HCT116 (cell line): Measurements from ENCODE around the gene SLC5A4. TPM values are rescaled to one million over a fixed set of nuclear protein-coding genes. Genes with fewer than 3 reads are reported as not detected.

Source experiments
- ATAC-seq: fragments of 200-7000 bp; cut with Tn5 transposase; 2 replicates; pipeline ENCODE4 v1.9.1; 2020; ENCODE audit warnings: mild to moderate bottlenecking, moderate library complexity
- BruUV-seq: library from RNA; stranded (reverse); fragments of 400-500 nt; replicated peaks from 2 replicates; lab custom pipeline; 2021; lab: Mats Ljungman, UMichigan
- CTCF ChIA-PET: fragments of 300-600 bp; sonication (Branson Sonifier 250); formaldehyde crosslinking; loops from one replicate; lab custom pipeline; 2021; ENCODE audit warnings: antibody characterized with exemption; lab: Charles Lee
- POLR2A ChIA-PET: fragments of 300-600, 350-600 bp; sonication (Branson Sonifier 250); formaldehyde crosslinking; loops from one replicate; lab custom pipeline; 2021; ENCODE audit warnings: antibody characterized with exemption; lab: Charles Lee
- RAD21 ChIA-PET, 2 experiments: fragments of 300-600 bp; sonication (Branson Sonifier 250); formaldehyde crosslinking; loops; one replicate each; lab custom pipeline; 2023; ENCODE audit warnings: low total read pairs in 2 of 2; ENCODE audit not compliant: uncharacterized antibody in 2 of 2, unreplicated experiment in 2 of 2, low non-redundant PET in 1 of 2; lab: Charles Lee
- DNase-seq: peaks from one replicate; pipeline ENCODE4 v3.0.0-alpha.2; 2010; ENCODE audit warnings: low read depth, low spot score
- H2AFZ ChIP-seq: fragments of 200-600 bp; shearing (Covaris generic), sonication (generic); 2 replicates; pipeline ENCODE4 v1.6.1; 2017; ENCODE audit warnings: low read depth, mixed run types, mixed read lengths, antibody characterized with exemption, low read length; ENCODE audit not compliant: poor library complexity, severe bottlenecking
- H3K27ac ChIP-seq: 2 replicates; pipeline ENCODE4 v1.5.1; 2012; ENCODE audit warnings: low read depth, low read length
- H3K27me3 ChIP-seq: fragments of 200-600 bp; sonication (generic); 2 replicates; pipeline ENCODE4 v1.6.1; 2016; ENCODE audit warnings: mixed run types, low read length, mixed read lengths; ENCODE audit not compliant: insufficient read depth
- H3K36me3 ChIP-seq, 2 experiments: fragments of 200-500 bp in 1 of 2; fragments of 200-600 bp in 1 of 2; sonication (Bioruptor generic) in 1 of 2; sonication (generic) in 1 of 2; 2 replicates each; pipeline versions ENCODE4 v1.5.1 to v1.6.1; 2014 to 2016; ENCODE audit warnings: low read length in 2 of 2, inconsistent platforms in 1 of 2, mixed read lengths in 1 of 2, mixed run types in 1 of 2; ENCODE audit not compliant: insufficient read depth in 2 of 2, control insufficient read depth in 1 of 2
- H3K4me1 ChIP-seq, 2 experiments: fragments of 200-600 bp in 1 of 2; sonication (generic) in 1 of 2; 2 replicates each; pipeline versions ENCODE4 v1.5.1 to v1.6.1; 2012 to 2017; ENCODE audit warnings: low read length in 2 of 2, inconsistent platforms in 1 of 2, mild to moderate bottlenecking in 1 of 2, mixed read lengths in 1 of 2, mixed run types in 1 of 2, moderate library complexity in 1 of 2; ENCODE audit not compliant: insufficient read depth in 2 of 2, control insufficient read depth in 1 of 2
- H3K4me2 ChIP-seq: fragments of 200-600 bp; sonication (generic); 2 replicates; pipeline ENCODE4 v1.6.1; 2017; ENCODE audit warnings: mixed run types, low read length, mixed read lengths
- H3K4me3 ChIP-seq, 2 experiments: fragments of 200-600 bp in 1 of 2; sonication (generic) in 1 of 2; replicated peaks in 1 of 2; 2 replicates each; pipeline ENCODE4 v1.5.1; 2011 to 2016; ENCODE audit warnings: low read length in 2 of 2, control low read depth in 1 of 2, low read depth in 1 of 2, mild to moderate bottlenecking in 1 of 2, mixed read lengths in 1 of 2, mixed run types in 1 of 2
- H3K79me2 ChIP-seq: fragments of 200-600 bp; sonication (generic); 2 replicates; pipeline ENCODE4 v1.6.1; 2017; ENCODE audit warnings: mild to moderate bottlenecking, mixed run types, low read length, moderate library complexity, mixed read lengths; ENCODE audit not compliant: insufficient read depth
- H3K9ac ChIP-seq: fragments of 200-600 bp; sonication (generic); 2 replicates; pipeline ENCODE4 v1.6.1; 2016; ENCODE audit warnings: low read length, mixed read lengths
- H3K9me2 ChIP-seq: fragments of 200-600 bp; sonication (generic), shearing (Covaris generic); 2 replicates; pipeline ENCODE4 v1.6.1; 2017; ENCODE audit warnings: mixed run types, mild to moderate bottlenecking, moderate library complexity; ENCODE audit not compliant: insufficient read depth
- H3K9me3 ChIP-seq, 2 experiments: fragments of 200-500 bp in 1 of 2; fragments of 200-600 bp in 1 of 2; sonication (Bioruptor generic) in 1 of 2; sonication (generic) in 1 of 2; 2 replicates each; pipeline ENCODE4 v1.6.1; 2014 to 2017; ENCODE audit warnings: low read length in 2 of 2, mixed read lengths in 2 of 2, inconsistent platforms in 1 of 2, low read depth in 1 of 2, mild to moderate bottlenecking in 1 of 2, mixed run types in 1 of 2, moderate library complexity in 1 of 2; ENCODE audit not compliant: control insufficient read depth in 1 of 2, insufficient read depth in 1 of 2
- H4K20me1 ChIP-seq: fragments of 200-600 bp; sonication (generic), shearing (Covaris generic); 2 replicates; pipeline ENCODE4 v1.6.1; 2017; ENCODE audit warnings: mixed run types, mild to moderate bottlenecking, moderate library complexity; ENCODE audit not compliant: insufficient read depth
- ATF3 ChIP-seq: IDR thresholded peaks from 2 replicates; pipeline ENCODE4 v1.6.1; 2012
- CEBPB ChIP-seq: IDR thresholded peaks from 2 replicates; pipeline ENCODE4 v1.6.1; 2012; ENCODE audit warnings: low read depth
- EZH2phosphoT487 ChIP-seq: fragments of 200-600 bp; IDR thresholded peaks from 2 replicates; pipeline ENCODE4 v1.6.1; 2018; ENCODE audit warnings: antibody characterized with exemption, borderline replicate concordance
- FOSL1 ChIP-seq: IDR thresholded peaks from 2 replicates; pipeline ENCODE4 v1.6.1; 2012; ENCODE audit warnings: low read depth
- JUND ChIP-seq: IDR thresholded peaks from 2 replicates; pipeline ENCODE4 v1.6.1; 2012
- POLR2AphosphoS5 ChIP-seq: IDR thresholded peaks from 2 replicates; pipeline ENCODE4 v1.6.1; 2011; ENCODE audit warnings: mild to moderate bottlenecking, low read depth, low read length, moderate library complexity
- REST ChIP-seq: IDR thresholded peaks from 2 replicates; pipeline ENCODE4 v1.6.1; 2012; ENCODE audit warnings: low read depth
- SP1 ChIP-seq: IDR thresholded peaks from 2 replicates; pipeline ENCODE4 v1.6.1; 2012; ENCODE audit warnings: low read depth
- TCF7L2 ChIP-seq: IDR thresholded peaks from 2 replicates; pipeline ENCODE4 v1.7.0; 2011; ENCODE audit warnings: borderline replicate concordance, inconsistent platforms; ENCODE audit not compliant: insufficient read depth, insufficient read length; ENCODE audit errors: extremely low read depth
- intact Hi-C: fragments of 100-400 bp; cut with micrococcal nuclease; formaldehyde crosslinking; loops from 2 replicates; pipeline ENCODE4 v1.10.0; 2022
- total RNA-seq: library from RNA; stranded (reverse); gene quantifications from one replicate; pipeline ENCODE4 v1.2.1, GENCODE V29; 2021; ENCODE audit not compliant: unreplicated experiment

SLC5A4 gene
- total RNA-seq, 1 experiment from 2014 or later: 0.22 TPM

DNA sequence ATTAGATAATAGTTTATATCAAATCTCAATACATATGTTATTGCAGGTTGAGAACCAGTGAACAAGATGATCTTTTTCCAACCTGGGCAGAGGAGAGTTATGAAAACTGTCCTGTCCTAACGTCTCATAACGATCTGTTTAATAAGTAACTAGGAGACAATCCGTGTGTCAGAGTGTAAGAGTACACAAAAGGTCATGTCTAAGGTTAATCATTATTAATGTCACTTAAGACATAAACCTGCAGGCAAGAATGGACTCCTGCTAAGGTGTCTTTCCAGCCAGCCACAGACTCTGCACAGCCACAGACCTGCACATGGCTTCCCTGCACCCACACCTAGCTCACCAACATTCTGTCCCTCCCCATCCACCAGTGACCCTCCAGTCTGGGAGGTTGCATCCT lies 10.1 kb downstream of the SLC5A4 start:
- Histone ChIP-seq H3K4me1 (peaks cover 0 to under 1% of the 10 kb centered on the region in 2 experiments; a peak in 1 of 4 replicates), H3K9ac (no peak overlapping the region), H2AFZ (no peak overlapping the region), H3K9me3 (no peaks in the 10 kb centered on the region), H3K9me2 (no peaks in the 10 kb centered on the region), H3K27ac (no peak overlapping the region), H3K4me3 (no peak overlapping the region), H3K79me2 (no peaks in the 10 kb centered on the region), H3K4me2 (no peak overlapping the region), H4K20me1 (no peaks in the 10 kb centered on the region), H3K36me3 (no peaks in the 10 kb centered on the region), H3K27me3 (no peaks in the 10 kb centered on the region)
- DNase-seq (no peak), ATAC-seq (no peak)
- CTCF ChIA-PET: no interaction called here
- no peak for TF ChIP-seq ATF3
- RAD21 ChIA-PET: no interaction called here
- POLR2A ChIA-PET: no interaction called here
- BruUV-seq: no TSS peak
- intact Hi-C loops: no loop called here

GRCh38 chr22:32244547-32244946 lies 10.6 kb downstream of the SLC5A4 start:
- no peak overlapping the region for H3K9ac ChIP-seq
- TF ChIP-seq JUND: no peak
- TF ChIP-seq, all 23 proteins: peak for 0
- ChIA-PET RAD21 (no interaction called here), CTCF (no interaction called here), POLR2A (no interaction called here)
- Histone ChIP-seq H3K9me2 (no peaks in the 10 kb centered on the region), H3K4me3 (no peak overlapping the region), H3K27me3 (no peaks in the 10 kb centered on the region), H3K9me3 (no peaks in the 10 kb centered on the region), H3K79me2 (no peaks in the 10 kb centered on the region), H2AFZ (no peak overlapping the region), H3K27ac (no peak overlapping the region), H3K4me1 (peaks cover 0 to 3% of the 10 kb centered on the region in 2 experiments; a peak in 1 of 4 replicates), H3K36me3 (no peaks in the 10 kb centered on the region), H4K20me1 (no peaks in the 10 kb centered on the region), H3K4me2 (no peak overlapping the region)
- no TSS peak for BruUV-seq
- ATAC-seq (no peak), DNase-seq (no peak)
- intact Hi-C loops: no loop called here

GRCh38 chr22:32240461-32240860 lies 14.7 kb downstream of the SLC5A4 start:
- no peak overlapping the region for H3K9ac ChIP-seq
- intact Hi-C loops: no loop called here
- CTCF ChIA-PET: no interaction called here
- no peaks in the 10 kb centered on the region for H3K9me3 ChIP-seq
- no peak overlapping the region for H3K27ac ChIP-seq
- POLR2A ChIA-PET: no interaction called here
- H3K36me3 ChIP-seq: no peaks in the 10 kb centered on the region
- no peak overlapping the region for H3K4me3 ChIP-seq
- H2AFZ ChIP-seq: no peak overlapping the region
- RAD21 ChIA-PET: no interaction called here
- TF ChIP-seq CEBPB (no peak), POLR2AphosphoS5 (no peak), TCF7L2 (no peak), REST (no peak), FOSL1 (no peak), SP1 (no peak), EZH2phosphoT487 (no peak)
- H3K27me3 ChIP-seq: no peaks in the 10 kb centered on the region
- ATAC-seq (no peak), DNase-seq (no peak)
- no peaks in the 10 kb centered on the region for H3K79me2 ChIP-seq
- BruUV-seq: no TSS peak
- no peak overlapping the region for H3K4me2 ChIP-seq
- no peaks in the 10 kb centered on the region for H3K9me2 ChIP-seq
- H3K4me1 ChIP-seq: peaks cover 0 to 3% of the 10 kb centered on the region in 2 experiments; a peak in 1 of 4 replicates
- H4K20me1 ChIP-seq: no peaks in the 10 kb centered on the region
